K562 (cell line): ENCODE data around the gene MDC1. TPM values are rescaled to one million over a fixed set of nuclear protein-coding genes. Genes with fewer than 3 reads are reported as not detected.
"Not testable (repeated sequence)": the region's sequence is repeated elsewhere in the genome, so short reads cannot be mapped to it uniquely, and the experiment has no call there.

ENCODE experiments used
- ATAC-seq: fragments of 200-7000 bp; cut with Tn5 transposase; 3 replicates; pipeline ENCODE4 v1.9.1; 2020; ENCODE audit warnings: moderate library complexity
- BruUV-seq: library from RNA; stranded (reverse); fragments of 400-500 nt; replicated peaks from 2 replicates; lab custom pipeline; 2021; lab: Mats Ljungman, UMichigan
- CTCF ChIA-PET: fragments of 300-600 bp; formaldehyde crosslinking; extraction: SDS; loops from one replicate; lab custom pipeline; 2021; ENCODE audit warnings: low intra/inter-chr PET ratio; lab: Yijun Ruan, JAX
- POLR2A ChIA-PET: fragments of 300-600, 350-650 bp; sonication (Branson Sonifier 250); formaldehyde crosslinking; extraction: SDS; loops from one replicate; lab custom pipeline; 2021; ENCODE audit warnings: antibody characterized with exemption, inconsistent platforms; lab: Yijun Ruan, JAX
- DNase-seq, 4 experiments: peaks; one replicate each; pipeline versions ENCODE4 v3.0.0 to v3.0.0-alpha.2; 2011 to 2018; ENCODE audit warnings: low spot score in 3 of 4, mixed read lengths in 3 of 4; ENCODE audit errors: extremely low read depth in 1 of 4
- FAIRE-seq: peaks from 2 replicates; lab custom pipeline; 2011; peaks lifted over from hg19 to GRCh38; lab: Jason Lieb, UNC
- H2AFZ ChIP-seq: 2 replicates; pipeline ENCODE4 v1.6.0; 2011; ENCODE audit warnings: low read depth, low read length, control low read depth, inconsistent platforms
- H3K27ac ChIP-seq: fragments of 200-600 bp; 3 replicates; pipeline ENCODE4 v1.8.0; 2011; ENCODE audit warnings: low read depth, mild to moderate bottlenecking, control low read depth, inconsistent platforms, low read length, moderate library complexity, mixed read lengths; ENCODE audit errors: extremely low read depth
- H3K27me3 ChIP-seq, 2 experiments: fragments of 300-600 bp in 1 of 2; 2 replicates in 1 of 2; 3 replicates in 1 of 2; pipeline versions ENCODE4 v1.6.0 to v1.8.0; 2011; ENCODE audit warnings: inconsistent platforms in 2 of 2, low read length in 2 of 2, mild to moderate bottlenecking in 1 of 2, mixed read lengths in 1 of 2, moderate library complexity in 1 of 2; ENCODE audit not compliant: control insufficient read depth in 2 of 2, insufficient read depth in 2 of 2
- H3K36me3 ChIP-seq: fragments of 300-600 bp; 3 replicates; pipeline ENCODE4 v1.8.0; 2011; ENCODE audit warnings: mild to moderate bottlenecking, low read length, inconsistent platforms; ENCODE audit not compliant: control insufficient read depth, insufficient read depth
- H3K4me1 ChIP-seq, 2 experiments: fragments of 200-600 bp in 1 of 2; replicated peaks in 1 of 2; 2 replicates in 1 of 2; 3 replicates in 1 of 2; pipeline versions ENCODE4 v1.5.1 to v1.8.0; 2011; ENCODE audit warnings: inconsistent platforms in 2 of 2, low read length in 2 of 2, mild to moderate bottlenecking in 1 of 2, mixed read lengths in 1 of 2, moderate library complexity in 1 of 2; ENCODE audit not compliant: control insufficient read depth in 2 of 2, insufficient read depth in 2 of 2
- H3K4me2 ChIP-seq: 2 replicates; pipeline ENCODE4 v1.6.1; 2011; ENCODE audit warnings: low read length, control low read depth, inconsistent platforms, mixed read lengths; ENCODE audit not compliant: insufficient read depth
- H3K4me3 ChIP-seq: fragments of 200-600 bp; sonication (generic), shearing (Covaris generic); 2 replicates; pipeline ENCODE4 v1.5.1; 2016; ENCODE audit warnings: control low read depth, inconsistent platforms
- H3K79me2 ChIP-seq: fragments of 200-600 bp; 3 replicates; pipeline ENCODE4 v1.8.0; 2011; ENCODE audit warnings: low read length, inconsistent platforms; ENCODE audit not compliant: control insufficient read depth, insufficient read depth
- H3K9ac ChIP-seq, 2 experiments: 2 replicates each; pipeline versions ENCODE4 v1.6.0 to v1.6.1; 2011; ENCODE audit warnings: low read depth in 2 of 2, low read length in 2 of 2, control low read depth in 1 of 2, inconsistent platforms in 1 of 2, mild to moderate bottlenecking in 1 of 2, mixed read lengths in 1 of 2; ENCODE audit not compliant: insufficient read depth in 1 of 2
- H3K9me1 ChIP-seq: one replicate; pipeline ENCODE4 v1.6.0; 2011; ENCODE audit warnings: inconsistent platforms, mild to moderate bottlenecking, low read length, moderate library complexity; ENCODE audit not compliant: control insufficient read depth, insufficient read depth
- H3K9me3 ChIP-seq: replicated peaks from 2 replicates; pipeline ENCODE4 v1.5.1; 2011; ENCODE audit warnings: low read depth, low read length, inconsistent platforms; ENCODE audit not compliant: control insufficient read depth, insufficient read depth
- H4K20me1 ChIP-seq: replicated peaks from 2 replicates; pipeline ENCODE4 v1.6.1; 2011; ENCODE audit warnings: low read length, inconsistent platforms, mixed read lengths; ENCODE audit not compliant: control insufficient read depth, insufficient read depth
- DPF2 ChIP-seq: fragments of 450-650 bp; IDR thresholded peaks from 2 replicates; pipeline ENCODE4 v1.6.1; 2016
- ETV1 ChIP-seq: fragments of 450-650 bp; conservative IDR thresholded peaks from 2 replicates; pipeline ENCODE4 v1.6.1; 2016; ENCODE audit warnings: missing genetic modification characterization, control low read depth, low read depth, missing compliant biosample characterization
- FOXJ2 ChIP-seq: fragments of 200-800 bp; sonication (Bioruptor generic); IDR thresholded peaks from 2 replicates; pipeline ENCODE4 v1.6.1; 2016; ENCODE audit warnings: missing genetic modification characterization, missing compliant biosample characterization
- L3MBTL2 ChIP-seq: fragments of 450-650 bp; IDR thresholded peaks from 2 replicates; pipeline ENCODE4 v1.6.1; 2016; ENCODE audit warnings: mild to moderate bottlenecking, moderate library complexity
- NBN ChIP-seq: fragments of 450-650 bp; IDR thresholded peaks from 2 replicates; pipeline ENCODE4 v1.6.1; 2016; ENCODE audit warnings: low read depth, mild to moderate bottlenecking
- PHF20 ChIP-seq: fragments of 450-650 bp; IDR thresholded peaks from 2 replicates; pipeline ENCODE4 v1.6.1; 2018; ENCODE audit not compliant: partially characterized antibody
- PRDM10 ChIP-seq: fragments of 450-650 bp; IDR thresholded peaks from 2 replicates; pipeline ENCODE4 v1.6.1; 2018; ENCODE audit not compliant: partially characterized antibody
- SMARCE1 ChIP-seq: fragments of 450-650 bp; IDR thresholded peaks from 2 replicates; pipeline ENCODE4 v1.7.1; 2016; ENCODE audit warnings: mild to moderate bottlenecking
- WGBS: fragments of 100-300 bp; shearing (Covaris generic); methylation state at CpG from one replicate; pipeline ENCODE4 v1.1.6; 2016; ENCODE audit warnings: low coverage, mixed read lengths; ENCODE audit not compliant: insufficient coverage; ENCODE audit errors: missing lambda C conversion rate; 5-methylcytosine and 5-hydroxymethylcytosine counted together
- in situ Hi-C: fragments of 300-500 bp; cut with MboI; formaldehyde crosslinking; loops from 4 replicates; pipeline ENCODE4 v1.15.0; 2018; ENCODE audit warnings: inconsistent platforms, mixed read lengths
- intact Hi-C: fragments of 100-400 bp; cut with micrococcal nuclease; formaldehyde crosslinking; loops from 2 replicates; pipeline ENCODE4 v1.14.2; 2022
- polyA plus RNA-seq, 8 experiments: library from polyadenylated mRNA; depleted of rRNA in 4 of 8; stranded (reverse) in 5 of 8; unstranded in 3 of 8; fragments of >200 nt; fragmentation: Nextera tagmentation in 2 of 8; fragmentation: Illumina TruSeq in 1 of 8; extraction: Ambion mirVana in 2 of 8; extraction: Trizol in 1 of 8; gene quantifications; 2 replicates each; pipeline versions ENCODE4 v1.2.1 to v1.2.3, GENCODE V29; 2011 to 2014; ENCODE audit warnings: inconsistent platforms in 1 of 8, missing spikeins in 1 of 8
- total RNA-seq, 7 experiments: library from RNA; depleted of rRNA in 6 of 7; stranded (reverse); fragments of >200 nt in 6 of 7; fragmentation: Illumina TruSeq in 2 of 7; extraction: Trizol in 2 of 7; gene quantifications; 2 replicates each; pipeline versions ENCODE4 v1.2.1 to v1.2.3, GENCODE V29; 2011 to 2021; ENCODE audit warnings: low replicate concordance in 1 of 7

Gene MDC1
- total and polyA plus RNA-seq, 9 of the 15 experiments (the other 6 are each of a cell fraction or from before 2014, with no cell fraction given) = 8.2 to 114 (median 20.0) TPM

DNA sequence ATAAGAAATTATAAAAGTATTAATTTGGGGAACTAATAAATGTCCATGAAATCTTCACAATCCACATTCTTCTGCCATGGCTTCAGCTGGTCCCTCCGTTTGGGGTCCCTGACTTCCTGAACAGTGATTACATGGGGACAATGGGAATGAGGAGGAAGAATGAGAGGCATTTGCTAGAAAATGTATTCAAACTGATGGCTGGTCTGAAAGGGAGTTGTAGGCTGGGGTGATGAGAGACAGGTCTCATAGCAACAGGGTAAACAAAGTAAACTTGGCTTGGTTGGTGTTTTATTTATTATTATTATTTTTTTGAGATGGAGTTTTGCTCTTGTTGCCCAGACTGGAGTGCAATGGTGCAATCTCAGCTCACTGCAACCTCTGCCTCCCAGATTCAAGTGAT is 48.4 kb upstream of the MDC1 start:
- H2AFZ ChIP-seq, H3K4me2 ChIP-seq, H3K36me3 ChIP-seq, H3K27me3 ChIP-seq, DNase-seq, H3K9ac ChIP-seq, CTCF ChIA-PET, in situ Hi-C loops, H3K9me1 ChIP-seq, BruUV-seq, H4K20me1 ChIP-seq, H3K79me2 ChIP-seq, H3K27ac ChIP-seq, FAIRE-seq, ATAC-seq, H3K9me3 ChIP-seq, H3K4me3 ChIP-seq: not testable (repeated sequence)
- POLR2A ChIA-PET = interaction anchor here (0.7 to 1.9 kb wide), 4 partner anchors 14 to 55 kb away, joined by 3 to 7 read pairs (median 4); no protein-coding TSS in a partner anchor
- TF ChIP-seq FOXJ2 = peak; percentile 82
- peaks cover 43 to 54% of the 10 kb centered on the region in 2 experiments for H3K4me1 ChIP-seq
- 32% methylated on average over 1 of the region's 1 CpG for WGBS
- intact Hi-C loops = loop anchor here (5.0 kb wide), 1 partner anchor 47 kb away; no protein-coding TSS in a partner anchor

GRCh38 chr6:30764490-30765043 is 47.5 kb upstream of the MDC1 start:
- H3K9ac ChIP-seq = not testable (repeated sequence)

More at GRCh38 chr6:30764490-30765043, 47.5 kb upstream of the MDC1 start:
- H3K9me1 ChIP-seq, FAIRE-seq, H3K4me2 ChIP-seq, CTCF ChIA-PET, H4K20me1 ChIP-seq, BruUV-seq, H3K79me2 ChIP-seq, H3K36me3 ChIP-seq, DNase-seq, H3K27me3 ChIP-seq, ATAC-seq, H3K9me3 ChIP-seq, in situ Hi-C loops, H3K4me3 ChIP-seq: not testable (repeated sequence)
- intact Hi-C loops = loop anchor here (5.0 kb wide), 1 partner anchor 48 kb away; no protein-coding TSS in a partner anchor
- Histone ChIP-seq H3K27ac (0 out of 3 replicates have a peak overlapping the region, but pooled peaks have one; percentile 14), H2AFZ (peak overlapping the region; percentile 72; the same call in 1 of the 2 replicates), H3K4me1 (peaks cover 36 to 45% of the 10 kb centered on the region in 2 experiments)
- TF ChIP-seq NBN (0 out of 2 replicates have a peak, but pooled peaks have one; percentile 63), SMARCE1 (peak; percentile 56; the same call in 1 of the 2 replicates), ETV1 (tag) (0 out of 2 replicates have a peak, but pooled peaks have one; percentile 54), L3MBTL2 (peak; percentile 22; the same call in 1 of the 2 replicates), PHF20 (peak; percentile 21), PRDM10 (peak; percentile 57), DPF2 (0 out of 2 replicates have a peak, but pooled peaks have one; percentile 54)
- POLR2A ChIA-PET = interaction anchor here (0.8 to 1.3 kb wide), 3 partner anchors 9 to 12 kb away, joined by 3 to 7 read pairs (median 5); no protein-coding TSS in a partner anchor
- 63% methylated on average over 13 of the region's 13 CpGs for WGBS
